ENCODE data around the gene UBE2N.

DNA sequence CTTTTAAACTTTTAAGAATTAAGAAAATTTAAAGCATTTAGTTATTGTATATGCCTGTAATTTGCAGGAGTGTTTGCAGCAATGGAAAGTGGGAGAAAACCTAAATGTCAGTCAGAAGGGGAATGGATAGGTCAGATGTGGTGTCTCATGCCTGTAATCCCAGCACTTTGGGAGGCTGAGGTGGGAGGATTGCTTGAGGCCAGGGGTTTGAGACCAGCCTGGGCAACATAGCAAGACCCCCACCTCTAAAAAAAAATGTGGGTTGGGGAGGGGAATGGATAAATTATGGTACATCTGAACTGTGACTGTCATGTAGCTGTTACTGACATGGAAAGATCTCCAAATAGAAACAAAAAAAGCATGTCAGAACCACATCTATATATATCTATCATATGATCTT lies 27.6 kb upstream of the UBE2N start:
- TF ChIP-seq CTCF (conservative IDR thresholded peaks at IDR 0.05; ENCODE audit: low read depth, low read length) (no peak), EZH2 (IDR thresholded peaks at IDR 0.05; ENCODE audit: low read length, unreplicated experiment) (no peak), EZH2phosphoT487 (IDR thresholded peaks at IDR 0.05; ENCODE audit: borderline replicate concordance, low read length) (no peak)

All from PC-3 (cell line).